ENCODE data around the gene MRPL10. TPM values are rescaled to one million over a fixed set of nuclear protein-coding genes. Genes with fewer than 3 reads are reported as not detected.
A peak's percentile ranks its signal among the peaks of the same experiment; 100 is the strongest.

MRPL10 gene
- total RNA-seq, 3 donors from 2014 or later, result 35.0 to 43.5 (median 36.7) TPM

DNA sequence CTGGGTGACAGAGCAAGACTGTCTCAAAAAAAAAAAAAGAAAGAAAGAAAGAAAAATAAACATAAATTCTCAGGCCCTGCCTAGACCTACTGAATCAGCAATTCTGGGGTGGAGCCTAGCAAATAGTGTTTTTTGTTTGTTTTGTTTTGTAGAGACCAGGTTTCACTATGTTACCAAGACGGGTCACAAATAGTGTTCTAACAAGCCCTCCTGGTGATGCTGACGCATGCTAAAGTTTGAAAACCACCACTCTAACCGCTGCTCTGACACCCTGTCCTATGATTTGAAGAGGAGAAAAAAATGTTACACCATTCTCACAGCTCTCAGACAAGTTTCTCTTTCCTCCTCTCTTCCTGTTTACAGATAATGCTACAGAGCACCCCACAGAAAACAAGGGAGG lies 1.5 kb downstream of the MRPL10 start:
- peaks cover 9% of the 10 kb centered on the region for H3K36me3 ChIP-seq
- no peak for TF ChIP-seq POLR2AphosphoS5 (IDR thresholded peaks at IDR 0.05)
- TF ChIP-seq POLR2A (IDR thresholded peaks at IDR 0.05), result no peak
- TF ChIP-seq, protein P1, sequence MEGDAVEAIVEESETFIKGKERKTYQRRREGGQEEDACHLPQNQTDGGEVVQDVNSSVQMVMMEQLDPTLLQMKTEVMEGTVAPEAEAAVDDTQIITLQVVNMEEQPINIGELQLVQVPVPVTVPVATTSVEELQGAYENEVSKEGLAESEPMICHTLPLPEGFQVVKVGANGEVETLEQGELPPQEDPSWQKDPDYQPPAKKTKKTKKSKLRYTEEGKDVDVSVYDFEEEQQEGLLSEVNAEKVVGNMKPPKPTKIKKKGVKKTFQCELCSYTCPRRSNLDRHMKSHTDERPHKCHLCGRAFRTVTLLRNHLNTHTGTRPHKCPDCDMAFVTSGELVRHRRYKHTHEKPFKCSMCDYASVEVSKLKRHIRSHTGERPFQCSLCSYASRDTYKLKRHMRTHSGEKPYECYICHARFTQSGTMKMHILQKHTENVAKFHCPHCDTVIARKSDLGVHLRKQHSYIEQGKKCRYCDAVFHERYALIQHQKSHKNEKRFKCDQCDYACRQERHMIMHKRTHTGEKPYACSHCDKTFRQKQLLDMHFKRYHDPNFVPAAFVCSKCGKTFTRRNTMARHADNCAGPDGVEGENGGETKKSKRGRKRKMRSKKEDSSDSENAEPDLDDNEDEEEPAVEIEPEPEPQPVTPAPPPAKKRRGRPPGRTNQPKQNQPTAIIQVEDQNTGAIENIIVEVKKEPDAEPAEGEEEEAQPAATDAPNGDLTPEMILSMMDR (IDR thresholded peaks at IDR 0.05), result no peak

DNA sequence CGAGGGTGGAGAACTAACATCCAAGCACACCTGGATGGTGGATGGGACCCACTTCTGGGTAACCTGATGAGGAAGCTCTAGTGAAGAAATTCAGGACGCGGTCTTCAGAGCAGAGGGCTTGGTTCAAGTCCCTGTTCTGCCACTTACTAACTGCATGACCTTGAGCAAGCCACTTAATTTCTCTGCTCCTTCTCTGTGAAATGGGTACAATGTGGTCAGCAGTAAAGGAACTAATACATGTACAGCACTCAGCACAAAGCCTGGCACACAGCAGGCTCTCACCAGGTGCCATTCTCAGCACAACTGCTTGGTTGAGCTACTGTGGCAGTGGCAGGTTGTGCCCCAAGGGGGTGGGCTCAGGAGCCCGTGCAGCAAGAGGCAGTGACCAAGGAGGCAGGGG lies 7.8 kb downstream of the MRPL10 start:
- intact Hi-C loops (cut with DNase I; ENCODE audit: low total_unique reads), result no loop called here
- H3K27ac ChIP-seq, result no peak overlapping the region
- H3K27me3 ChIP-seq, result no peaks in the 10 kb centered on the region
- DNase-seq (ENCODE audit: low spot score in 2 of 2), result no peak
- H3K36me3 ChIP-seq, result peaks cover 9% of the 10 kb centered on the region
- H3K9me3 ChIP-seq, result no peaks in the 10 kb centered on the region
- H3K4me1 ChIP-seq, result peaks cover 0 to 7% of the 10 kb centered on the region in 2 donors
- TF ChIP-seq, protein P1 (IDR thresholded peaks at IDR 0.05), result no peak
- no peak for TF ChIP-seq POLR2AphosphoS5 (IDR thresholded peaks at IDR 0.05)
- no peak for TF ChIP-seq POLR2A (IDR thresholded peaks at IDR 0.05)
- H3K4me3 ChIP-seq, result no peak overlapping the region

More for the DNA sequence above, 1.5 kb downstream of the MRPL10 start:
- H3K4me3 ChIP-seq, result no peak overlapping the region
- peaks cover 6 to 12% of the 10 kb centered on the region in 2 donors for H3K4me1 ChIP-seq
- H3K9me3 ChIP-seq, result no peaks in the 10 kb centered on the region
- intact Hi-C loops (cut with DNase I; ENCODE audit: low total_unique reads), result no loop called here
- H3K27me3 ChIP-seq, result no peaks in the 10 kb centered on the region
- H3K27ac ChIP-seq, result no peak overlapping the region
- DNase-seq (ENCODE audit: low spot score in 2 of 2), result no peak

DNA sequence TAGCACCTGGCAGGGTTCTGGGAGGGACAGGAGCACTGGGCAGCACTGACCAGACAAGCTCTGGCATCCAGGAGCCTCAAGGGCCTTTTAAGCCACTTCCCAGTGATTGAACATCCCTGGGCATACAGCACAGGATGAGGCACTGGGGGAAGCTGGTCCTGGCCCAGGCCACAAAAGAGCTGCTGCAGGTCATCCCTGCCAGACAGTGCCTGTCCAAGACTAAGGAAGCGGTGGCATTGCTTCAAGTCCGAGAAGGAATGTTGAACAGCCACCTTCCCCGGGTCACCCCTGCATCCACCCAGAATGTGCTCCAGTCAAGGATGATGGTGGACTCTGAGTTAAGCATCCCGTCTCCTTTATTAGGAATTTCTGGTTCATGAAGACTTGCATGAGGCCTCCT lies 8.6 kb downstream of the MRPL10 start:
- Histone ChIP-seq H3K9me3 (no peaks in the 10 kb centered on the region), H3K4me1 (peaks cover 0 to 7% of the 10 kb centered on the region in 2 donors), H3K27ac (no peak overlapping the region), H3K27me3 (no peaks in the 10 kb centered on the region), H3K36me3 (peaks cover 9% of the 10 kb centered on the region), H3K4me3 (no peak overlapping the region)
- TF ChIP-seq POLR2A (IDR thresholded peaks at IDR 0.05) (no peak), POLR2AphosphoS5 (IDR thresholded peaks at IDR 0.05) (no peak)
- TF ChIP-seq, protein P1 (IDR thresholded peaks at IDR 0.05), result no peak
- intact Hi-C loops (cut with DNase I; ENCODE audit: low total_unique reads), result no loop called here
- DNase-seq (ENCODE audit: low spot score in 2 of 2), result no peak

- Histone ChIP-seq H3K27ac (peak within 1 kb of the TSS; percentile 50 to 54), H3K4me3 (peak within 1 kb of the TSS; percentile 39 to 74 (median 62)), H3K27me3 (no peaks in the 10 kb centered on the region), H3K36me3 (peaks cover 5% of the 10 kb centered on the region), H3K4me1 (peaks cover 0 to 7% of the 10 kb centered on the region in 2 donors), H3K9me3 (no peaks in the 10 kb centered on the region)
- intact Hi-C loops (cut with DNase I; ENCODE audit: low total_unique reads), result no loop called here
- TF ChIP-seq, protein P1 (IDR thresholded peaks at IDR 0.05), result no peak
- TF ChIP-seq POLR2A (IDR thresholded peaks at IDR 0.05), result no peak
- TF ChIP-seq POLR2AphosphoS5 (IDR thresholded peaks at IDR 0.05), result no peak
- DNase-seq (ENCODE audit: low spot score in 2 of 2), result peak; percentile 57 to 74
These were observed 9.6 kb downstream of the MRPL10 start, which contains the start of gene OSBPL7 for GRCh38 chr17:47821424-47822391. Gene OSBPL7, minus strand, starts transcription at chr17:47821794. Its CDS starts 1,516 bp downstream, at chr17:47820278.

- Histone ChIP-seq H3K36me3 (no peaks in the 10 kb centered on the region), H3K27me3 (no peaks in the 10 kb centered on the region), H3K4me1 (peaks cover 0 to 7% of the 10 kb centered on the region in 2 donors), H3K4me3 (peak overlapping the region; percentile 39 to 74 (median 62)), H3K27ac (peak overlapping the region; percentile 50 to 54), H3K9me3 (no peaks in the 10 kb centered on the region)
- intact Hi-C loops (cut with DNase I; ENCODE audit: low total_unique reads), result no loop called here
- no peak for DNase-seq (ENCODE audit: low spot score in 2 of 2)
- no peak for TF ChIP-seq POLR2A (IDR thresholded peaks at IDR 0.05)
- TF ChIP-seq, protein P1 (IDR thresholded peaks at IDR 0.05), result no peak
- TF ChIP-seq POLR2AphosphoS5 (IDR thresholded peaks at IDR 0.05), result no peak
These were observed 10.3 kb downstream of the MRPL10 start for GRCh38 chr17:47821031-47821423.

All from breast epithelium (tissue), 4 donors.